HG03571 (cell line): Measurements from ENCODE around the gene VGLL4.
"Not testable (repeated sequence)": the region's sequence is repeated elsewhere in the genome, so short reads cannot be mapped to it uniquely, and the experiment has no call there.

Experiments used
- ATAC-seq: cut with Tn5 transposase; IDR thresholded peaks from one replicate; pipeline ENCODE4 v1.9.1; 2021; ENCODE audit not compliant: unreplicated experiment

VGLL4 gene

DNA sequence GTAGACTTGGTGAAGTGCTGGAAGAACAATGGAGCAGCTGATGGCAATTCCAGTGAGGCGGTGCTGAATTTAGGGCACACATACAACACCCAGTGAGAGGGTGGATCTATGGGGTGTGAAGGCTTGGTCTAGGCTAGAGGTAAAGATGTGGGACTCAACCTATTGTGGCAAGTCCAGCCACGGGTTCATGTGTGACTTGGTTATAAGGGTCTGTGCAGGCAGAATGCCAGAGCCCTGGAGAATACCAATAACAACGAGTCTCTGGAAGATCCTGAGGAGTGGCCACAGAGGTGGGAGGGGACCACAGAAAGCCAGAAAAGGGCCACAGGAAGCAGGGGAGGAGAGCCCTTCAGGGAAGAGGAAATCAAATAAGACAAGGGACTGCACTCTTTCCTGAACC lies 55.0 kb downstream of the VGLL4 start:
- no peak for ATAC-seq

- ATAC-seq, result no peak
Measured at GRCh38 chr3:11588338-11588737, 55.4 kb downstream of the VGLL4 start.

- no peak for ATAC-seq
Measured at GRCh38 chr3:11587766-11588165, 55.9 kb downstream of the VGLL4 start.

GRCh38 chr3:11584570-11584969 lies 59.1 kb downstream of the VGLL4 start:
- ATAC-seq, result no peak

GRCh38 chr3:11583638-11584046 lies 60.1 kb downstream of the VGLL4 start:
- no peak for ATAC-seq

DNA sequence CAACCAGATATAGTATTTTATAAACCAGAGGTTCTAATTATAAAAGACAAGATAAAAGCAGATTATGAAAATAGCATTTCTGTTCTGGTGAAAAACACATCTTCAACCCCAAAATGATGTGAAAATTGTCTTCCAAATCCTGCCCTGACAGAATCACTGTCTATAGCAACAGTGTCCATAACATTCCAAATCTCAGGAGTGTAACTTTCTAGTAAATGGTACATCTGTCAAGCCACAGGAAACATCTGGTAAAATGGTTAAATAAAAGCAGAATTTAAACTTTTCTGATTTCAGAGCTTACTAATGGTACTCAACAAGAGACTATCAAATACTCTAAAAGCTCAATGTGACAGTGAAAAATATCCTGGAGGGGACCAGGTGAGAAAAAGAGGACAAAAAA lies 60.5 kb downstream of the VGLL4 start:
- ATAC-seq, result no peak

DNA sequence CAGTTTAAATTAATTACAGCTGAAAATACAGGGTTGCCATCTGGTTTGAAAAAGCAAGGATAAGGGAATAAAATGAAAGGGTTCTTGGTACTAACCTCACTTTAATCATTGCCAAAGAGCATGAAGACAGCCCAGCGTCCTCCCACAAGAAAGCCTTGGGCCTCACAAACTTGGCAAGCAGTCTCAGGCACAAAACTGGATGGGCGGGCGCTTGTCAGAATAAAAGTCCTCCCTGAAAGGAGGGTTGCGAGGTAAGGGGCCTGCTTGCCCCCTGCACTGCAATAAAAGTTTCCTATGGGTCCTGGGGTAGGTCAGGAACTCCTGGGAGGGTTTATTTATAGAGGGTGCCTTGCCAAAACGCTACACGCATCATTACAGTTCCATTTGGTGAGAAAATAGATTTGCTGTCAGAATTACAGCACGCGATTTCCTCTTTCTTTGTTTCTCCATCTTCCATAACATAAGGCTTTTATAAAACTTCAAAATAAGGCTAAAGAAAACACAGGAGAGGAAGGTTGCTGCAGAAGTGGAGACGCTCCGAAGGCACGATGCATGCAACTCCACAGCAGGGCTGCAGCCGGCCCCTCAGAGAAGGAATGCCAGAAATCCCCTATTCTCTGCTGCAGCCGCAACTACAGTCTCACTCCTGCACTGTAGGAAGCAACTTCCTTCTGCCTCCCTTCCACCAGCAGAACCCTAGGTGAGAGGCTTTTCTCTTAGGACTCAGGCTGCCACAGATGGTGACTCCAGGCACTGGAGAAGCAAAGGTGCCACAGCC lies 61.3 kb downstream of the VGLL4 start:
- ATAC-seq, result no peak

DNA sequence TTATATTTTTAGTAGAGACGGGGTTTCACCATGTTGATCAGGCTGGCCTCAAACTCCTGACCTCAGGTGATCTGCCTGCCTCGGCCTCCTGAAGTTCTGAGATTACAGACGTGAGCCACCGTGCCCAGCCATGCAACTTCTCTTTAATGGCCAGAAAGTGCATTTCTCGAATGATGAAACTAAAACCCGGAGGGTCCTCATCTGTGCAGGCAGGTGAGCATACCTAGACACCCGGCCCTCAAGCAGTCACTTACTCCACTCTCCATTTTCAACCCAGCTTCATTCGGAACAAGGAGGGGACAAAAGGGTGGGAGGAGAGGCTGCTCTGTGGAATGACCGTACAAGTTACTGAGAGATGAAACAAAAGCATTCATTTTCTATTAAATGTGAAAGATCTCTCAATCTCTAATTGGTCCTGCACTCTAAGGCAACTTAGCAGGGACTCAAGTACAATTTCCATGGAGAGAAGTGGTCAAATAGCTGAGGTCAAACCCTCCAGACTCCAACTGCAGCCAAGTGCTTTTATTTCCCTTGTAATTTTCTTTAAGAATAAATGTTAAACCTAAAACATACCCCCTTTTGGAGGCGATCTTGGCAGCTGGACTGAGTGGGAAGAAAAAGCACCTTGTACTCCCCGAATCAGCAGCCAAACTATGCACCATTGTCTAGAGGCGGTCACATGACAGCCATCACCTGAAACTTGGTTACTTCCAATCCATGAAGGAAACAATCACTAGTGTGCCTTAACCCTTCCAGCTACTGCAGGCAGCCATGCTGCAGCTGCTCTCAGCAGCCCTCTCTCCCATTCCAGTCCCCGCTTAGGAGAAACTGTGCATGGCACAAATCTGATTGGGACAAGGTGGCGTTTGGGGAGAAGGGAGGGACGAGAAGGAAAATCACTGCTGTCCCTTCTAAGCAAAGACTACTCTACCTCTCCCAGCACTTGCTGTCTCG lies 62.2 kb downstream of the VGLL4 start:
- no peak for ATAC-seq

- ATAC-seq, result no peak
Measured at GRCh38 chr3:11580645-11581044, 63.1 kb downstream of the VGLL4 start.

DNA sequence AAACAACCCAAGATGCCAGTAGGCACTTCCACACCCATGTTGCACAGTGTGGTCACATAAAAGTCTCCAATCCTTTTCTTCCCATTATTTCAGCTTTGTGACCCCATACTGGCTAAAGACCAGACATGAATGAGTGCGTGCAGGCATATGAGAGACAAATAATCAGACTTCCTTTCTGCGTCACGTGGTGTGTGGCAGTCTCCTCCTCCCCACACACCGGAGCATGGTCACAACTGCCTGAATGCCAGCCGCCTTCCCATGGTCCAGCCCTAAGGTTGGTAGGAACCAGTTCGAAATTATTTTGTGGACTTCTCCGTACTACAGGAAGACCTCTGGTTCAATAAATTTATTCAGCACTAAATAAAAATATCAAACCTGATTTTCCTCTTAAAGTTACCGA lies 65.5 kb downstream of the VGLL4 start:
- ATAC-seq, result no peak

- ATAC-seq, result no peak
Measured at GRCh38 chr3:11576453-11576852, 67.3 kb downstream of the VGLL4 start.

- ATAC-seq, result no peak
Measured at GRCh38 chr3:11575677-11576076, 68.0 kb downstream of the VGLL4 start.

DNA sequence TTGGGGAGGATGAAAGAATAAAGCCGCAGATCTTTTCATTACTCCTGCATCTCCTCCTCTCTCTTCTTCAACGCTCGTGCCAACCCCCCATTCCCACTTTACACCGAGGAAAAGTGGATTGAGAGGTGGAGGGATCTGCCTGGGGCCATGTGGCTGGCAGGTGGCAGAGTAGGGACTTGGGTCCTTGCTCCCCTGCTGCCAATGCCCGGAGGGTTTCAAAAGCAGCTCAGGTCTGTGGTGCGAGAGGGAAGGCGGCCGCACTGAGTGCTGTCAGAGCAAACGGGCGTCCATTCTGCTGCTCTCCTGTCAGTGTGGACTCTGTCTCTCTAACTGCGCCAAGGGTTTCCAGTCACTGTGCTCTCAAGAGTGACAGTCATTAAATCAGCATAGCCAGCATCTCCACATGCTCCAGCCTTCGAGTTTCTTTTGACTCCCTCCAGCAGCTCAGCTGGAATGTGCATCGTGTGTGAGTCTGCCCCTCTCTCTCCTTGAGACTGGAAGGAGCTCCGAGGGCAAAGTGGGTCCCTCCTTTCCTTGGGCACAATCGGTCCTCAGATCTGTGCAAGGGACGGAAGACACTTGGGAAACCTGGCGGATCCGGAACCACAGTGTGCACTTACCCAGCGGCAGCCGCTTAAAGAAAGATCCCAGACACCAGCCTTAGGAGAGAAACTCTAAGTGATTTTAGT lies 68.6 kb downstream of the VGLL4 start:
- no peak for ATAC-seq

- not testable (repeated sequence) for ATAC-seq
Measured at GRCh38 chr3:11572660-11573059, 71.1 kb downstream of the VGLL4 start.

DNA sequence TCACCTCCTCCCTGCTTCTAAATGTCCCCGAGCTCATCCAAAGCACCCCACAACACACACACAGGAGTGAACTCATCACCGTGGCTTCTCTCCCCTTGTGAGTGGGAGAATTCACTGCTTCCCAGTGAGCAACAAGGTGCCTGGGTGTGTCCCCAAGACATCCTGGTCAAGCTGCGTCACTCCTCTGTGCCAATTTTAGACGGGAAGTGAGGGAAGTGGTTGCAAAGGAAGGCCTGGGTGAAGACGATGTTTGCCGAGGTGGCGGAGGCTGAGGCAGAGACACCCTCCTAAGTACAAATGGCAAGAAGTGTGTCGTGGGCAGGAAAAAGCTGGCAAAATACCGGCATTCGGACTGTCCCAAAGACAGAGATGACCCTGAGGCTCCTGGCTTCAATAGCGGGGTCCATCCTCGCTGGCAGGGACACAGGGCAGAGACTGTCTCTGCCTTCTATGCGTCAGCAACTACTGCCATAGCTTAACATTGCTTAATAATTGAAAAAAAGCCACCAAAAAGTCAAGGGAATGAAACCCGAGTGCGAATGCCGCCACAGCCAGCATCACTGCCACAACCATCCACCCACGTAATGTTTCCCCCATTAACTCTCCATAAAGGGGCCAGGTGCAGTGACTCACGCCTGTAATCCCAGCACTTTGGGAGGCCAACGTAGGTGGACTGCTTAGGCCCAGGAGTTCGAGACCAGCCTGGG lies 72.8 kb downstream of the VGLL4 start:
- no peak for ATAC-seq

DNA sequence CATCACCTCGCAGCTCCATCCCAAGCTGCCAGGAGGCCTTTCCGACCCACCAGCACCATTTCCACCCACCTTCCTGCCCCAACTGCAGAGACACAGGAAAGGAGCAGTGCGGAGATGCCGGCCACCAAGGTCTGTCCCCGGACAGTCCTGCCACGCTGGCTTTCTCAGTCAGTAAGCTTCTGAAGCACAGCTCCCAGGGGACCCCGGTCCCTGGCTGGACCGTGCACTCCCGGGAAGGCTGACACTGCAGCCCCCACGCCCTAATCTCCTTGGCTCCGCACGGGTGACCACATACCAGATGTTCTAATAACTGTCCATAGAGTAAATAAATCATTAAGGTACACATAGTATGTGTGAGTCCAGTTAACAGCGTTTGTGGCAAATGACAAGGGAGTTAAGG lies 73.5 kb downstream of the VGLL4 start:
- no peak for ATAC-seq

DNA sequence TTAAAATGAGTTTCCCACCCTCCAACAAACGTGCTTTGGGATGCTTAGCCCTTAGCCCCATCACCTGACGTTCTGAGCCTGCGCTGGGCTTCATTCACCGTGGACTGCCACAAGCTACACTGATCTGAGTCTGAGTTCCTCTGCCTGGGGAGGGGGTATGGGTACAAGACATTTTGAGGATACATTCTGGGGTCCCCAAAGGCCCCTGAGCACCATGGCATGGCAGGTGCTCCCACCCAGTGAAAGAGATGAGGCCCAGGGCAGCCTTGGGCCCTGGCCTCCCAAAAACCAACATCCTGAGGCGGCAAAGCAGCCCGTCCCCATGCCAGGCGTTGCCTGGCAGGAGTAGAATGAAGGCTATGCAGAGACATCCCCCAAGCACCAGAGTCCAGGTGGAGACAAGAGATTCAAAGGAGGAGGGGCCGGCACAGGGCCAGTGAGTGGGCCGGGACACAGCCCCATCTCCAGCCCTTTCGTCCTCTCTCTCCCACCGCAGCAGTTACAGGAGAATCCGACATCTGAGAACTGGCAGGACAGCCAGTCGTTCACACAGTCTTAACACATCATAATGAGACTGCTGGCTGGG lies 74.5 kb downstream of the VGLL4 start:
- ATAC-seq, result no peak

GRCh38 chr3:11568503-11569155 lies 75.1 kb downstream of the VGLL4 start:
- no peak for ATAC-seq

GRCh38 chr3:11567516-11568467 lies 75.9 kb downstream of the VGLL4 start:
- ATAC-seq, result no peak
